GM12801 (cell line): Measurements from ENCODE around the gene TNFRSF13B.

Experiments
- TF ChIP-seq, protein P1 (sequence below): IDR thresholded peaks from one replicate; pipeline ENCODE4 v1.5.1; 2011; ENCODE audit warnings: control low read depth; ENCODE audit not compliant: insufficient read length; ENCODE audit errors: extremely low read depth

Gene TNFRSF13B

DNA sequence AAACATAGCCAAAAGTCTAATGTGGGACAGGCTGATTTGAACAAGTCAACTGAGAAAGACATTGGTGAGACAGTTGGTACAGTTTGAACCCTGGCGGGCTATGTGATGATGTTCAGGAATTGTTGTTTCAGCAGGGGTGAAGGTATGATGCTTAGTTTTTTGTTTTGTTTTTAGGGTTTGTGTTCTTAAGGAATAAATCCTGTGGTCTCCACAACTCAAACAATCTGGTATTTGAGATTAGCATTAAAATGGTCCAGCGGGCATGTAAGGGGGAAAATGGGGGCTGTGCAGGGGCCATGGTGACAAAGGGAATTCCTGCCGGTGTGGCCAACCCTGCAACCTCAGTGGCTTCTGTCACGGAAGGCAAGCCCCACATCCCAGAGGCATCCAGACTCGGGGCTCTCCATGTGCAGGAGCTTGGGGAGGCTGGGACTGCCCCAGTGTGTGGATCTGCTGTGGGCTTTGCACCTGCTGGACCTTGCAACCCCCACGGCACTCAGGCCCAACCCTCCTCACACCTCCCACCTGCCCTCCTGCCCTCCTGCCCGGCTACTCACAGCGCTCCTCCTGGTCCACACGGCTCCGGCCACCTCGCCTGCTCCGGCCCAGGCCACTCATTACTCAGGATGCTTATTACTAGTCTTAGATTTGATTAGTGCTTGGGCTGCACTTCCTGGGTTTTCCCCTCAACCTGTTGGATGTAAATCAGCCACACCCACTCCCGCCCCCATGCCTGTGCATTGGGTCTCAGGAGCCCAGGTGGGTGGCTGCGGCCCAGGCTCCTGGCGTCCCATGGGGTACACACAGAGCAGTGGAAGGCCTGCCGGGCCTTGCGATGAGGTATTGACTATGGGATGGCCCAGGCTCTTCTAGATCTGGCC lies at the start of gene TNFRSF13B:
Gene TNFRSF13B (minus strand): TSS at position 661 of the 881 bp plus-strand sequence. CDS start 43 bp downstream, at position 618.
- TF ChIP-seq, protein P1, sequence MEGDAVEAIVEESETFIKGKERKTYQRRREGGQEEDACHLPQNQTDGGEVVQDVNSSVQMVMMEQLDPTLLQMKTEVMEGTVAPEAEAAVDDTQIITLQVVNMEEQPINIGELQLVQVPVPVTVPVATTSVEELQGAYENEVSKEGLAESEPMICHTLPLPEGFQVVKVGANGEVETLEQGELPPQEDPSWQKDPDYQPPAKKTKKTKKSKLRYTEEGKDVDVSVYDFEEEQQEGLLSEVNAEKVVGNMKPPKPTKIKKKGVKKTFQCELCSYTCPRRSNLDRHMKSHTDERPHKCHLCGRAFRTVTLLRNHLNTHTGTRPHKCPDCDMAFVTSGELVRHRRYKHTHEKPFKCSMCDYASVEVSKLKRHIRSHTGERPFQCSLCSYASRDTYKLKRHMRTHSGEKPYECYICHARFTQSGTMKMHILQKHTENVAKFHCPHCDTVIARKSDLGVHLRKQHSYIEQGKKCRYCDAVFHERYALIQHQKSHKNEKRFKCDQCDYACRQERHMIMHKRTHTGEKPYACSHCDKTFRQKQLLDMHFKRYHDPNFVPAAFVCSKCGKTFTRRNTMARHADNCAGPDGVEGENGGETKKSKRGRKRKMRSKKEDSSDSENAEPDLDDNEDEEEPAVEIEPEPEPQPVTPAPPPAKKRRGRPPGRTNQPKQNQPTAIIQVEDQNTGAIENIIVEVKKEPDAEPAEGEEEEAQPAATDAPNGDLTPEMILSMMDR = no peak

DNA sequence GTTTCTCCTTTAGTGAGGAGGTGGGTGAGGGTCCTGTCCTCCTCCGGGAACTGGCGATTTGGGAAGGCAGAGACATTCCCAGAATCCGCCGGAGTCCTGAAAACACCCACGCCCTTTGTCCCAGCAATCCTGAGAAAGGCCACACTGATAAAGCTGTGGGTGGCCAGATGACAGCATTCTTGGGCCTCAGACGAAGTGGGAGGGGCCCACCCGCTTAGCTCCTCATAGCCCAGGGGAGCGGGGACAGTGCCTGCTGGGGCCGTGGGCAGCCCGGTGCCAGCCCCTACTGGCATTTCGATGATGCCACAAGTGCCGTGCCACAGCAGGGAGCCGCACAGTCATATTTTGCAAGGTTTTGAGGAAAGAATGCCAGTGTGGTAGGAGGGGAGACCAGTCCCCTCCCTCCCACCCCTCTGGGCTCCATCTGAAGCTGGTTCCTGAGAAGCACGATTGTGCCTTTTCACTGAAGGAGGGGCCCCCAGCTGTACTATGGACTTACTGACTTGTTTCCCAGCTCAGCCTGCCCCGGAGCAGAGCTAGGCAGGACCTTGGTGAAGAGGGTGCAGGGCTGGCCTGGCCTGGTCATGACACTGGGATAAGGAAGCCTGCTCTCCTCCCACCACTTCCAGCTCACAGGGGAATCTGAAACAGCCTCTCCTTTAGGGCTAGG lies 49.4 kb upstream of the TNFRSF13B start:
- TF ChIP-seq, protein P1 = no peak

DNA sequence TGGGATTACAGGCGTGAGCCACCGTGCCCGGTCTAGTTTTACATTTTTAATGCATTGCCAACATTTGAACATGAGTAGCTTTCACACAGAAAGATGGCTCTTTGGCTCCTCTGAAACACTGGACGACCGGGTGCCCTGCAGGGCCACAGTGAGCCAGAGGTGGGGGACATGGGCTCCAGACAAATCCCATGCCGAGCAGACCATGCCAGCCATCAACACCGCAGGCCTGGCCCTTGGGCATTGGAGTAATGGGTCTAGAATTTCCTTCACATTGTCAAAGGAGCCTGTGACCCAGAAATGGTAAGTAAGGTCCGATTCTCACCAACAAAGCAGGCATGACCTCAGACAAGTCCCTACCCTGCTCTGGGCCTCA lies 48.9 kb upstream of the TNFRSF13B start:
- TF ChIP-seq, protein P1 = no peak

GRCh38 chr17:17019891-17020456 lies 48.1 kb upstream of the TNFRSF13B start:
- TF ChIP-seq, protein P1 = no peak

DNA sequence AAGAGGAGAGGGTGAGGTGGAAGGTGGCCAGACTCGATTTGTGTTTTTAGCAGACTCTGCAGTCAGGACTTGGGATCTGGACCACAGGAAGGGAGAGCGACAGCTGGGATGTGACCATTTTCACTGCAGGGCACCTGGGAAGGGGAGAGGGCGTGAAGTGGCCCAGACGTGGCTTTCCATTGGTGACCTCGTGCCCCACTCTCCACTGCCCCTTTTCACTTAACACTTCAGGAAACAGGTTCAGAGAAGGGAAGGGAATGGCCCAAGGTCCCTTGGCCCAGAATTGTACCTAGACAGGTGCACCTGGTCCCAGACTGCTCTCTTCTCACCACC lies 47.5 kb upstream of the TNFRSF13B start:
- TF ChIP-seq, protein P1 = no peak

DNA sequence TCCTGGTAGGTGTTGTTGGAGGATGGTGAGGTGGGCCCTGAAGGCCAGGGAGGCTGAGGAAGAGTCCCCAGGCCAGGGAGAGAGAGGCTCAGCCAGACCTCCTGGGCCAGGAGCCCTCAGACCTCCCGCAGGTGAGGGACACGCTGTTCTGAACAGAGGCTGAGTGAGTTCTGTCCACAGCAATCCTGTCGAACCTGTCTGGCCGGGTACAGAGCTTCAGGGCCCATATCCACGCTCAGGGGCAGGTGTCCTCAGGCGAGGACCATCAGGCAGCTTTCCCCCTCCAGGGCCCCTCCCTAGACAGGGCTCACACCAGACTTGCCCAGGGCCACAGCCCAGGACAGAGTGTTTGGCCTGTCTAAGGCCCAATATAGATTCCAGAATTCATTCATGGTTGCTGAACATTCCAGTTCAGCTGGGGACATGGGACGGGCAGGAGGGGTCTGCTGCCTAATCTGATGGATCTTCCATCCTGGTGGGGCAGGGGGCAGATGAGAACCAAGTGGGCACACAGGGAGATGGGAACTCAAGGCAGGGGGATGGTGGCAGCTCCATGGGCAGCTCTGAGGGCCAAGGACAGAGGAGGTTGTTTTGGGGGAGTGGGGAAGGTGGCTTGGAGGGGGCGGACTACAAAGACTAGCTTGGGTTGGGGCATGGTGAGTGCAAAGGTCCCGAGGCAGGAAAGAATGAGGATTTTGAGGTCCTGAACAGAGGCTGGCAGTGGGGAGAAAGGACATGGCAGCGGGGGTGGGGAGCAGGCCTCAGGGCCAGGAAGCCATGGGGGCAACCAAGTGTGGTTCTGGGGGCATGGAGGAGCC lies 46.9 kb upstream of the TNFRSF13B start:
- TF ChIP-seq, protein P1 = no peak

DNA sequence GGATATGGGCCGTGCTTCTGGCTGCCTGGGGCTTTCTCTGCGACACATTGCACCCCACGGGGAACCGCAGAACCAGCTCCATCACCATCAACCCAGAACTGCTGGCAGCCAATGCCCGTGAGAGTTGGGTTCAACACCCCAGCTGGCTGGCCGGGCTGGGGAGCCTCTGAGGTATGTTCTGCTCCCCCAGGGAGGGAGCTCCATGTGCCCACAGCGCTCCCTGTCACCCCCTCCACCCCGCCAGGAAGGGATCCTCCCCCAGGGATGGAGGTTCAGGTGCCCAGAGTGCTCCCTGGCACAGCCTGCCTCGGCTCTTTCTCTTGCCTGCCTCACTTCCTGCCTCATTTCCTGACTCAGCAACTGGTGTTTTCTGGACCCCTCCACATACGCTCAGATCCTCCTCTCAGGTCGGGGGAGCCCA lies 46.1 kb upstream of the TNFRSF13B start:
- TF ChIP-seq, protein P1 = no peak
